HUES6 (cell line): ENCODE measurements around the gene OASL.

Source experiments
- H3K27ac ChIP-seq: 2 replicates; pipeline ENCODE4 v1.7.0; 2013; ENCODE audit warnings: low read depth, mild to moderate bottlenecking, low read length, inconsistent platforms
- H3K27me3 ChIP-seq: 2 replicates; pipeline ENCODE4 v1.6.1; 2013; ENCODE audit warnings: low read length; ENCODE audit not compliant: control insufficient read depth, insufficient read depth
- H3K36me3 ChIP-seq: 2 replicates; pipeline ENCODE4 v1.6.1; 2013; ENCODE audit warnings: low read length; ENCODE audit not compliant: control insufficient read depth, insufficient read depth
- H3K4me1 ChIP-seq: 2 replicates; pipeline ENCODE4 v1.6.1; 2013; ENCODE audit warnings: low read length; ENCODE audit not compliant: control insufficient read depth, insufficient read depth
- H3K4me3 ChIP-seq: 2 replicates; pipeline ENCODE4 v1.5.1; 2013; ENCODE audit warnings: low read depth, low read length
- H3K9ac ChIP-seq: one replicate; pipeline ENCODE4 v1.6.1; 2013; ENCODE audit warnings: mild to moderate bottlenecking, low read length
- H3K9me3 ChIP-seq: 2 replicates; pipeline ENCODE4 v1.6.1; 2013; ENCODE audit warnings: low read depth, low read length; ENCODE audit not compliant: control insufficient read depth, insufficient read depth

The OASL gene

GRCh38 chr12:120977531-120978295, 61.3 kb downstream of the OASL start:
- Histone ChIP-seq H3K36me3 (no peaks in the 10 kb centered on the region), H3K27ac (no peak overlapping the region), H3K4me3 (no peak overlapping the region), H3K4me1 (peaks cover 6% of the 10 kb centered on the region), H3K27me3 (no peaks in the 10 kb centered on the region), H3K9me3 (no peaks in the 10 kb centered on the region), H3K9ac (no peak overlapping the region)

DNA sequence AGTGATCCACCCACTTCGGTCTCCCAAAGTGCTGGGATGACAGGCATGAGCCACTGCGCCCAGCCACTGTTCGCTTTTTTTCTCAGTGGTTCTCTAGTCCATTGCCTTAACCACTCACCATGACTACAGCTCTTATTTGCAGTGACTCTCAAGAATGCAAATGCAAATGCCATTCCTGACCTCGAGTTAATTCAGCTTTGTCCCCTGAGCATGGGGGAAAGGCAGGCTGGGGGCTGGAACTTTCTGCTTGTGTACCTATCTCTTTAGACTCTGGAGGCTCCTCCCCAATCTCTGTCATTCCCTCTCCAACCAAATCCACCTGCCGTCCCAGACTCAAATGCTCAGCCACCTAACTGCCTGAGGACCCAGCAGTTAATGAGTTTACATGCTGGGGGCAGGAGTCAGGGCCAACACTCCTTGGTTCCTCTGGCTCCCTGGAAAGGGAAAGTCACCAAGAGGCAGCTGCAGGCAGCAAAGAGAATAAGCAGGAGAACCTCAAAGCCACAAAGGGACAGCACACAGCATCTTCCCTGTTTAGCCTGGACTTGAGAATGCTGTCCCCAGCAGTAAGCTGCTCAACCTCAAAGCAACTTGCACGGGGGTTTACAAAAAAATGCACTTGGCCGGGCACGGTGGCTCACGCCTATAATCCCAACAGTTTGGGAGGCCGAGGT, 66.0 kb downstream of the OASL start:
- H3K9me3 ChIP-seq, result no peaks in the 10 kb centered on the region
- no peaks in the 10 kb centered on the region for H3K27me3 ChIP-seq
- no peak overlapping the region for H3K27ac ChIP-seq
- H3K9ac ChIP-seq, result no peak overlapping the region
- H3K4me3 ChIP-seq, result no peak overlapping the region
- H3K4me1 ChIP-seq, result peaks cover 3% of the 10 kb centered on the region; the same call in 1 of the 2 replicates
- no peaks in the 10 kb centered on the region for H3K36me3 ChIP-seq

GRCh38 chr12:120971299-120972180, 67.5 kb downstream of the OASL start:
- H3K27ac ChIP-seq, result no peak overlapping the region
- no peaks in the 10 kb centered on the region for H3K9me3 ChIP-seq
- peaks cover 3% of the 10 kb centered on the region; the same call in 1 of the 2 replicates for H3K4me1 ChIP-seq
- no peak overlapping the region for H3K9ac ChIP-seq
- no peak overlapping the region for H3K4me3 ChIP-seq
- H3K27me3 ChIP-seq, result no peaks in the 10 kb centered on the region
- H3K36me3 ChIP-seq, result no peaks in the 10 kb centered on the region

DNA sequence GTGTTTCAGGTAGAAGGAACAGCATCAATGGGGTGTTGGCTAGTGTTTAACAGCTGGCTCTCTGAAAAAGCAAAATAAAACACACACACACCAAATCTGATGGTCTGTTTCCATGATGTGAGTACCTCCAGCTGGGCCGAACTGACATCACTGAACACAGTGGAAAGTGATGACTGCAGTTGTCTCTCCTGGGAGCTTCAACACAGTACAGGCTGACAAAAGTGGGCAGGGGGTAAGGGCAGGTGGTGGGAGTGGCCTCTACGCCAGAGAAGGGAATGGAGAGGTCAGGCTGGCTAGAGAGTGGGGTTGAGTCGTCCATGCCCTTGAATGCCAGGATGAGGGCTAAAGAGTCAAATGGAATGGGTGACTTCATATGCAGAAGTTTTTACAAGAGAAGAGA, 68.7 kb downstream of the OASL start:
- Histone ChIP-seq H3K27me3 (no peaks in the 10 kb centered on the region), H3K27ac (no peak overlapping the region), H3K9me3 (no peaks in the 10 kb centered on the region), H3K4me3 (no peak overlapping the region), H3K4me1 (peaks cover 3% of the 10 kb centered on the region; the same call in 1 of the 2 replicates), H3K9ac (no peak overlapping the region), H3K36me3 (no peaks in the 10 kb centered on the region)
